ENCODE results near the gene MMEL1.

Gene MMEL1

GRCh38 chr1:2540816-2541492, 91.9 kb downstream of the MMEL1 start:
- DNase-seq: no peak
